Adipocyte (in vitro differentiated cells): ENCODE results near the gene TGM2.

Experiments used
- DNase-seq: peaks from one replicate; pipeline ENCODE4 v3.0.0-alpha.2; 2015; ENCODE audit warnings: low read depth
- H3K27me3 ChIP-seq: replicated peaks from 2 replicates; pipeline ENCODE4 v1.7.0; 2013; ENCODE audit warnings: mild to moderate bottlenecking, low read length, moderate library complexity; ENCODE audit not compliant: control insufficient read depth, insufficient read depth
- H3K36me3 ChIP-seq: 2 replicates; pipeline ENCODE4 v1.7.0; 2013; ENCODE audit warnings: low read length, mild to moderate bottlenecking, moderate library complexity; ENCODE audit not compliant: control insufficient read depth, insufficient read depth, severe bottlenecking
- H3K4me1 ChIP-seq: 2 replicates; pipeline ENCODE4 v1.7.0; 2013; ENCODE audit warnings: mild to moderate bottlenecking, low read length, moderate library complexity; ENCODE audit not compliant: control insufficient read depth, insufficient read depth
- H3K4me3 ChIP-seq: 2 replicates; pipeline ENCODE4 v1.7.0; 2013; ENCODE audit warnings: mild to moderate bottlenecking, low read length, moderate library complexity
- H3K9ac ChIP-seq: 2 replicates; pipeline ENCODE4 v1.7.0; 2013; ENCODE audit warnings: mild to moderate bottlenecking, low read length, moderate library complexity
- H3K9me3 ChIP-seq: 2 replicates; pipeline ENCODE4 v1.7.0; 2013; ENCODE audit warnings: mild to moderate bottlenecking, low read length, moderate library complexity; ENCODE audit not compliant: control insufficient read depth

TGM2 gene

GRCh38 chr20:38156280-38156679 lies 8.8 kb downstream of the TGM2 start:
- H3K9ac ChIP-seq, result no peak overlapping the region
- H3K4me1 ChIP-seq, result peaks cover 6% of the 10 kb centered on the region
- H3K27me3 ChIP-seq, result no peaks in the 10 kb centered on the region
- H3K4me3 ChIP-seq, result no peak overlapping the region
- no peaks in the 10 kb centered on the region for H3K36me3 ChIP-seq
- DNase-seq, result no peak
- H3K9me3 ChIP-seq, result no peaks in the 10 kb centered on the region

DNA sequence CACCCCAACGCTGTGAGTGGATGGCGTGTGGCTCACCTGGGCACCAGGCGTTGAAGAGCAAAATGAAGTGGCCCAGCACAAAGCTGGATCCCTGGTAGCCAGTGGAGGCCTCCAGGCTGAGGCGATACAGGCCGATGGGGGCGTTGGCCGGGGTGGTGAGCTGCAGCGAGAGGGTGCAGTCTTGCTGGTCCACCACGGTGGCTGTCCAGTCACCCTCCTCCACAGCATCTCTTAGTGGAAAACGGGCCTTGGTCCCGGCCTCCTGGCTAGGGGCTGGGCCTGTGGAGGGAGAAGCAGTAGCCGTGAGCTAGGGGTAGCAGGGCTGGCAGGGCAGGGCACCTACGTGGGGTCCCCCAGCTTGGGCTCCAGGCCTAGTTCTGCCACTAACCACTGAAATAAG lies 9.3 kb downstream of the TGM2 start:
- DNase-seq, result no peak
- H3K36me3 ChIP-seq, result no peaks in the 10 kb centered on the region
- no peak overlapping the region for H3K4me3 ChIP-seq
- no peak overlapping the region for H3K9ac ChIP-seq
- H3K4me1 ChIP-seq, result peaks cover 6% of the 10 kb centered on the region
- H3K27me3 ChIP-seq, result no peaks in the 10 kb centered on the region
- no peaks in the 10 kb centered on the region for H3K9me3 ChIP-seq

GRCh38 chr20:38153401-38153800 lies 11.7 kb downstream of the TGM2 start:
- no peak overlapping the region for H3K9ac ChIP-seq
- DNase-seq, result no peak
- H3K4me3 ChIP-seq, result no peak overlapping the region
- H3K4me1 ChIP-seq, result peaks cover 6% of the 10 kb centered on the region
- H3K36me3 ChIP-seq, result no peaks in the 10 kb centered on the region
- H3K9me3 ChIP-seq, result no peaks in the 10 kb centered on the region
- no peaks in the 10 kb centered on the region for H3K27me3 ChIP-seq

DNA sequence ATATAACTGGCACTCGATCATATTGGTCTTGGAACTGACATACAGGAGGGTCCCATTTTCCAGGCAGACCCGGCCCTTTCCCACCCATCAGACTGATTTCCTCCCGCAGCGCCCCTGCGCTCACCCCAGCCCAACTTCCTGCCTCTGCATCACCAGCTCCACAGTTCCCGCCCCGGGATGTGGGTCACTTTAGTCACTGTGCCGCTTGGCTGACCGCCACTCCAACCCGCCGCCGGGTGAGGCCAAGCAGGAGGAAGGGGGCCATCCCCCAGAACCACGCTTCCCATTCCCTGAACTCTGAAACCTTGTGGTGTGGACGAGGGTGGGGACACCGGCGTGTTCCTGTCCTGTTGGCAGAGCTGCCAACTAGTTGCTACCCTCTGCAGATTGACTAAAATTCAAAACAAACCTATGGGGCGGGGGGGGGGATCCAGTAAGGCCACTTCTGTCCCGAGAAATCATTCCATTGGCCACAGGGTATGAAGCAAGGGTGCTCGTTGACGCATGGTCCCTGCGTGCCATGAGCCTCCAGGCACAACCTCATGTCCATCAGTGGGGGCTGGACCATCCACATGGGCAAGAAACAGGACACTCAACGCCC lies 12.3 kb downstream of the TGM2 start:
- Histone ChIP-seq H3K27me3 (no peaks in the 10 kb centered on the region), H3K36me3 (no peaks in the 10 kb centered on the region), H3K9ac (no peak overlapping the region), H3K9me3 (no peaks in the 10 kb centered on the region), H3K4me3 (no peak overlapping the region), H3K4me1 (peaks cover 6% of the 10 kb centered on the region)
- peak; percentile 82 for DNase-seq

GRCh38 chr20:38152175-38152620 lies 12.9 kb downstream of the TGM2 start:
- no peaks in the 10 kb centered on the region for H3K36me3 ChIP-seq
- H3K9me3 ChIP-seq, result no peaks in the 10 kb centered on the region
- H3K4me3 ChIP-seq, result no peak overlapping the region
- peaks cover 6% of the 10 kb centered on the region for H3K4me1 ChIP-seq
- H3K27me3 ChIP-seq, result no peaks in the 10 kb centered on the region
- peak; percentile 80 for DNase-seq
- no peak overlapping the region for H3K9ac ChIP-seq

- peaks cover 6% of the 10 kb centered on the region for H3K4me1 ChIP-seq
- no peak for DNase-seq
- H3K9me3 ChIP-seq, result no peaks in the 10 kb centered on the region
- H3K9ac ChIP-seq, result no peak overlapping the region
- H3K27me3 ChIP-seq, result no peaks in the 10 kb centered on the region
- H3K36me3 ChIP-seq, result no peaks in the 10 kb centered on the region
- no peak overlapping the region for H3K4me3 ChIP-seq
Measured at GRCh38 chr20:38151455-38151854, 13.6 kb downstream of the TGM2 start.

DNA sequence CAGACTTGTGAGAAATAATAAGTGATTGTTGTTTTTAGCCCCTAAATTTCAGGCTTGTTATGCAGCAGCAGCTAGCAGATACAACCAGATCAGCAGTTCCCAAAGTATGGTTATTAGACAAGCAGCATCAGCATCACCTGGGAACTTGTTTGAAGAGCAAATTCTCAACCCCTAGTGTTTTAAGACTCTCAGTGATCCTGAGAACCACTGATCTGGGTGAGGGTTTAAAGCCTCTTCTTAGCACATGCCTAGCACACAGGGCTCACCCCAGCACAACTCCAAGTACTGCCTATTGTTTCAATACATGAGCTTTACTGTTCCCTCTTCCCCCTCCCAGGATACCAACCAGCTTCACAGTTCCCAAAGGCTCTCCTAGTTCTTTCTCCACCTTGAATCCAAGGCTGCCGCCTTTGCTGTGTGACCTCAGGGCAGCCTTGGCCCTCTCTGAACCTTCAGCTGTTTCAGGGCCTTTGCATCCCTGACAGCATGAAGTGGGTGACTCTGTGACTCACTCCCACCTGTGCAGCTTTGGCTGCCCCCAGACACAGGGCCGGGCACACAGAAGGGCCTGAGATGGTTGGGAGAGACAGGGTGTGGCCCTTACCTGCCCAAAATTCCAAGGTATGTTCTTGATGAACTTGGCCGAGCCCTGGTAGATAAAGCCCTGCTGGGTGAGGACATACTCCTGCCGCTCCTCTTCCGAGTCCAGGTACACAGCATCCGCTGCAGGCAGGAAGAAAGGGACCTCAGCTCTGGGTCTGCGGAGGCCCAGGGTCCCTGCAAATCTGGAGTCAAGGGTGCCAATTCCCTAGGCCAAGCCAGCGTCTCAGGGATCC lies 14.5 kb downstream of the TGM2 start:
- Histone ChIP-seq H3K36me3 (no peaks in the 10 kb centered on the region), H3K9me3 (no peaks in the 10 kb centered on the region), H3K9ac (no peak overlapping the region), H3K4me1 (peaks cover 6% of the 10 kb centered on the region), H3K27me3 (no peaks in the 10 kb centered on the region), H3K4me3 (no peak overlapping the region)
- DNase-seq, result no peak

- Histone ChIP-seq H3K36me3 (no peaks in the 10 kb centered on the region), H3K27me3 (no peaks in the 10 kb centered on the region), H3K9ac (no peak overlapping the region), H3K9me3 (no peaks in the 10 kb centered on the region), H3K4me1 (peaks cover 25% of the 10 kb centered on the region), H3K4me3 (no peak overlapping the region)
- no peak for DNase-seq
Measured at GRCh38 chr20:38148328-38149102, 16.6 kb downstream of the TGM2 start.

DNA sequence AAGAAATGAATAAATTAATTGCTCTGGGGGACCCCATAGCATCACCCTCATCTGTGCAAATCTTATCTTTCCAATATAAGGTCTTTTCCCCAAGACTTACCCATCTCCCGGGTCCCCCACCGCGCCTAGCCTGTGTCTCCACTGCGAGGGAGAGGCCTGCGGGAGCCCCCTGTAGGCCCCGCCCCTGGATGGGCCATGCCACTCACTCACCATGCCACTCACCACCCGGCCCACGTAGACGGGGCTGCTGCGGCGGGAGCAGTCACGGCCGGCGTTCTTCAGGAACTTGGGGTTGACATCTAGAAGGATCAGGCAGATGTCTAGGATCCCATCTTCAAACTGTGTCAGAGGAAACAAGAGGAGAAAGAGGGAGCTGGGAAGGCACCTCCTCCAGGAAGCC lies 17.3 kb downstream of the TGM2 start:
- no peaks in the 10 kb centered on the region for H3K9me3 ChIP-seq
- no peak overlapping the region for H3K4me3 ChIP-seq
- no peaks in the 10 kb centered on the region for H3K27me3 ChIP-seq
- peaks cover 25% of the 10 kb centered on the region for H3K4me1 ChIP-seq
- H3K36me3 ChIP-seq, result no peaks in the 10 kb centered on the region
- DNase-seq, result no peak
- H3K9ac ChIP-seq, result no peak overlapping the region

- no peak for DNase-seq
- no peak overlapping the region for H3K9ac ChIP-seq
- no peaks in the 10 kb centered on the region for H3K27me3 ChIP-seq
- no peak overlapping the region for H3K4me3 ChIP-seq
- peaks cover 24% of the 10 kb centered on the region for H3K4me1 ChIP-seq
- no peaks in the 10 kb centered on the region for H3K9me3 ChIP-seq
- no peaks in the 10 kb centered on the region for H3K36me3 ChIP-seq
Measured at GRCh38 chr20:38147163-38147562, 17.9 kb downstream of the TGM2 start.

DNA sequence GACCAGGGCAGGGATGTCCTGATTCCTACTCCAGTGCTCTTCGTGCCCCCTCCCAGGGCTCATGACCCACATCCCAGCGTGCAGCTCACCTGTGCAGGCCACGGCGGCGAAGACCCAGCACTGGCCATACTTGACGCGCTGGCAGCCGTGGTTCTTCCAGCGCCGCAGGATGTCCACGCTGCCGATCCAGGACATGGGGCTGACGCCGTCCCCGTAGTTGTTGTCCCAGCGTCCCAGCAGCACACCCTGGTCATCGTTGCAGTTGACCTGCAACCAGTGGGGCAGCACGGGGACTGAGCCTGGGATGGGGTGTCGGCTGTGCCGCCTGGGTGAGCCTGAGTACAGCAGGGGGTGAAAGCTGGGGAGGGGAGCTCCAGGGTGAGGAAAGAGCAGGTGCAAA lies 18.4 kb downstream of the TGM2 start:
- Histone ChIP-seq H3K36me3 (no peaks in the 10 kb centered on the region), H3K4me3 (no peak overlapping the region), H3K9ac (no peak overlapping the region), H3K27me3 (no peaks in the 10 kb centered on the region), H3K9me3 (no peaks in the 10 kb centered on the region), H3K4me1 (peaks cover 19% of the 10 kb centered on the region)
- no peak for DNase-seq
